Keratinocyte (primary cell): Measurements from ENCODE around the gene HELZ2. TPM values are rescaled to one million over a fixed set of nuclear protein-coding genes. Genes with fewer than 3 reads are reported as not detected.
"Not testable (repeated sequence)": the region's sequence is repeated elsewhere in the genome, so short reads cannot be mapped to it uniquely, and the experiment has no call there.

Experiments used
- DNase-seq: peaks from one replicate; pipeline ENCODE4 v3.0.0-alpha.2; 2011; ENCODE audit warnings: low read depth, missing footprints, low spot score
- FAIRE-seq: peaks from 2 replicates; lab custom pipeline; 2011; peaks lifted over from hg19 to GRCh38; lab: Jason Lieb, UNC
- H2AFZ ChIP-seq: 2 replicates; pipeline ENCODE4 v1.6.0; 2012; ENCODE audit warnings: low read length, control low read depth, inconsistent platforms; ENCODE audit not compliant: control insufficient read depth
- H3K27ac ChIP-seq: 2 replicates; pipeline ENCODE4 v1.5.1; 2011; ENCODE audit warnings: low read length; ENCODE audit not compliant: control insufficient read depth, insufficient read depth
- H3K27me3 ChIP-seq: 3 replicates; pipeline ENCODE4 v1.6.0; 2011; ENCODE audit warnings: low read length; ENCODE audit not compliant: control insufficient read depth, insufficient read depth; ENCODE audit errors: extremely low read depth
- H3K36me3 ChIP-seq, 2 experiments: 2 replicates in 1 of 2; 3 replicates in 1 of 2; pipeline ENCODE4 v1.5.1; 2011; ENCODE audit warnings: low read length in 2 of 2, mild to moderate bottlenecking in 1 of 2; ENCODE audit not compliant: control insufficient read depth in 2 of 2, insufficient read depth in 2 of 2; ENCODE audit errors: extremely low read depth in 1 of 2
- H3K4me1 ChIP-seq: 3 replicates; pipeline ENCODE4 v1.5.1; 2011; ENCODE audit warnings: low read length; ENCODE audit not compliant: control insufficient read depth, insufficient read depth; ENCODE audit errors: extremely low read depth
- H3K4me2 ChIP-seq: 3 replicates; pipeline ENCODE4 v1.6.0; 2011; ENCODE audit warnings: low read depth, low read length; ENCODE audit not compliant: control insufficient read depth, insufficient read depth; ENCODE audit errors: extremely low read depth
- H3K4me3 ChIP-seq, 3 experiments: fragments of 200-600 bp in 1 of 3; sonication (generic) in 1 of 3; 2 replicates in 2 of 3; 3 replicates in 1 of 3; pipeline ENCODE4 v1.5.1; 2011 to 2016; ENCODE audit warnings: low read length in 3 of 3, mild to moderate bottlenecking in 3 of 3, control low read depth in 2 of 3, inconsistent platforms in 1 of 3, low read depth in 1 of 3, mixed read lengths in 1 of 3, mixed run types in 1 of 3, moderate library complexity in 1 of 3; ENCODE audit not compliant: control insufficient read depth in 2 of 3, insufficient read depth in 2 of 3; ENCODE audit errors: extremely low read depth in 1 of 3
- H3K79me2 ChIP-seq: 2 replicates; pipeline ENCODE4 v1.6.0; 2012; ENCODE audit warnings: low read length; ENCODE audit not compliant: control insufficient read depth, insufficient read depth
- H3K9ac ChIP-seq: 3 replicates; pipeline ENCODE4 v1.6.0; 2011; ENCODE audit warnings: low read length; ENCODE audit not compliant: control insufficient read depth, insufficient read depth; ENCODE audit errors: extremely low read depth
- H3K9me1 ChIP-seq: 3 replicates; pipeline ENCODE4 v1.6.0; 2011; ENCODE audit warnings: low read length; ENCODE audit not compliant: control insufficient read depth, insufficient read depth; ENCODE audit errors: extremely low read depth
- H3K9me3 ChIP-seq: 2 replicates; pipeline ENCODE4 v1.5.1; 2012; ENCODE audit warnings: low read depth, low read length; ENCODE audit not compliant: control insufficient read depth
- H4K20me1 ChIP-seq: 3 replicates; pipeline ENCODE4 v1.6.0; 2011; ENCODE audit warnings: low read length; ENCODE audit not compliant: control insufficient read depth, insufficient read depth; ENCODE audit errors: extremely low read depth
- CTCF ChIP-seq, 3 experiments: IDR thresholded peaks in 1 of 3; conservative IDR thresholded peaks in 1 of 3; optimal IDR thresholded peaks in 1 of 3; 2 replicates in 2 of 3; 3 replicates in 1 of 3; pipeline versions ENCODE3 to v1.5.1; 2011; ENCODE audit warnings: low read length in 3 of 3, mild to moderate bottlenecking in 3 of 3, moderate library complexity in 2 of 3, control low read depth in 1 of 3, inconsistent platforms in 1 of 3; ENCODE audit not compliant: insufficient read depth in 2 of 3; ENCODE audit errors: extremely low read depth in 1 of 3
- EZH2 ChIP-seq: IDR thresholded peaks from one replicate; pipeline ENCODE4 v1.6.1; 2012; ENCODE audit warnings: inconsistent platforms, mild to moderate bottlenecking, low read length, moderate library complexity
- dilution Hi-C: fragments of 300-500 bp; cut with MboI; formaldehyde crosslinking; loops from one replicate; pipeline ENCODE4 v1.7.0; 2020; ENCODE audit warnings: low sequenced_read_pairs; ENCODE audit not compliant: extremely low pct_ligation_motif_present
- polyA plus RNA-seq, 5 experiments: library from polyadenylated mRNA; depleted of rRNA in 3 of 5; stranded (reverse) in 3 of 5; stranded (forward) in 1 of 5; unstranded in 1 of 5; fragments of >200 nt; gene quantifications; 1 replicate in 1 of 5; 2 replicates in 3 of 5; 3 replicates in 1 of 5; pipeline versions ENCODE4 v1.2.1 to v1.2.3, GENCODE V29; 2011 to 2012; ENCODE audit warnings: missing spikeins in 2 of 5, low read depth in 1 of 5, low replicate concordance in 1 of 5

The HELZ2 gene
- polyA plus RNA-seq, 1 donor (not counting 4 experiments of a cell fraction or from before 2014, with no cell fraction given), result 14.8 TPM

- Histone ChIP-seq H3K27ac (no peak overlapping the region), H3K79me2 (peaks cover 20% of the 10 kb centered on the region), H3K36me3 (peaks cover 3 to 15% of the 10 kb centered on the region in 2 experiments), H3K4me1 (peaks cover 13% of the 10 kb centered on the region), H2AFZ (no peak overlapping the region), H4K20me1 (peaks cover 5% of the 10 kb centered on the region), H3K27me3 (no peaks in the 10 kb centered on the region), H3K4me3 (no peak overlapping the region), H3K9me1 (no peaks in the 10 kb centered on the region), H3K9me3 (no peaks in the 10 kb centered on the region), H3K4me2 (no peak overlapping the region), H3K9ac (no peak overlapping the region)
- TF ChIP-seq CTCF (optimal IDR thresholded peaks at IDR 0.05 in 1 of 3, IDR thresholded peaks at IDR 0.05 in 1 of 3, conservative IDR thresholded peaks at IDR 0.05 in 1 of 3; ENCODE audit: extremely low read depth in 1 of 3, insufficient read depth in 2 of 3, low read length in 3 of 3), result no peak
- no peak for TF ChIP-seq EZH2
- FAIRE-seq (no peak), DNase-seq (no peak)
- dilution Hi-C loops, result no loop called here
These were observed 1.8 kb downstream of the HELZ2 start for GRCh38 chr20:63572071-63572787.

- H4K20me1 ChIP-seq, DNase-seq, H3K27me3 ChIP-seq, H2AFZ ChIP-seq, H3K4me3 ChIP-seq, H3K4me2 ChIP-seq, dilution Hi-C loops, FAIRE-seq, H3K9me1 ChIP-seq, H3K9me3 ChIP-seq, H3K27ac ChIP-seq, H3K9ac ChIP-seq: not testable (repeated sequence)
- H3K4me1 ChIP-seq, result peaks cover 13% of the 10 kb centered on the region
- peaks cover 20% of the 10 kb centered on the region for H3K79me2 ChIP-seq
- H3K36me3 ChIP-seq, result peaks cover 3 to 21% of the 10 kb centered on the region in 2 experiments
These were observed 3.0 kb downstream of the HELZ2 start for GRCh38 chr20:63571087-63571478.
